Daoy (cell line): ENCODE measurements around the gene ADGRV1. TPM values are rescaled to one million over a fixed set of nuclear protein-coding genes. Genes with fewer than 3 reads are reported as not detected.
A peak's percentile ranks its signal among the peaks of the same experiment; 100 is the strongest.
"Not testable (repeated sequence)": the region's sequence is repeated elsewhere in the genome, so short reads cannot be mapped to it uniquely, and the experiment has no call there.

ENCODE experiments used
- DNase-seq: peaks from one replicate; pipeline ENCODE4 v3.0.0-alpha.2; 2015; ENCODE audit warnings: low read depth
- total RNA-seq: library from RNA; depleted of rRNA; stranded (reverse); fragments of >200 nt; shearing (Covaris generic); gene quantifications from 2 replicates; pipeline ENCODE4 v1.2.3, GENCODE V29; 2014

The ADGRV1 gene
- total RNA-seq, 1 experiment from 2014 or later = 10.6 TPM

- DNase-seq = no peak
Observed at GRCh38 chr5:91027405-91028139, 469.0 kb downstream of the ADGRV1 start.

- no peak for DNase-seq
Observed at GRCh38 chr5:91028499-91028956, 469.9 kb downstream of the ADGRV1 start.

- DNase-seq = no peak
Observed at GRCh38 chr5:91030521-91031401, 472.2 kb downstream of the ADGRV1 start.

- no peak for DNase-seq
Observed at GRCh38 chr5:91031402-91031752, 472.8 kb downstream of the ADGRV1 start.

GRCh38 chr5:91032125-91032524 is 473.5 kb downstream of the ADGRV1 start:
- DNase-seq = no peak

GRCh38 chr5:91033370-91033769 is 474.8 kb downstream of the ADGRV1 start:
- no peak for DNase-seq

GRCh38 chr5:91038180-91038808 is 479.7 kb downstream of the ADGRV1 start:
- DNase-seq = no peak

GRCh38 chr5:91041132-91041531 is 482.5 kb downstream of the ADGRV1 start:
- DNase-seq = not testable (repeated sequence)

- DNase-seq = no peak
Observed at GRCh38 chr5:91042247-91042935, 483.8 kb downstream of the ADGRV1 start.

GRCh38 chr5:91042936-91043255 is 484.3 kb downstream of the ADGRV1 start:
- DNase-seq = no peak

- no peak for DNase-seq
Observed at GRCh38 chr5:91048073-91048472, 489.5 kb downstream of the ADGRV1 start.

GRCh38 chr5:91049112-91049511 is 490.5 kb downstream of the ADGRV1 start:
- no peak for DNase-seq

- DNase-seq = peak; percentile 51
Observed at GRCh38 chr5:91049800-91050199, 491.2 kb downstream of the ADGRV1 start.

- DNase-seq = not testable (repeated sequence)
Observed at GRCh38 chr5:91052411-91052810, 493.8 kb downstream of the ADGRV1 start.

GRCh38 chr5:91052977-91053740 is 494.6 kb downstream of the ADGRV1 start:
- DNase-seq = no peak

GRCh38 chr5:91053741-91054025 is 495.1 kb downstream of the ADGRV1 start:
- DNase-seq = no peak

GRCh38 chr5:91058155-91058554 is 499.6 kb downstream of the ADGRV1 start:
- DNase-seq = no peak

GRCh38 chr5:91058575-91058974 is 500.0 kb downstream of the ADGRV1 start:
- peak; percentile 45 for DNase-seq

- DNase-seq = peak; percentile 18
Observed at GRCh38 chr5:91059409-91059808, 500.8 kb downstream of the ADGRV1 start.

- DNase-seq = no peak
Observed at GRCh38 chr5:91061094-91061493, 502.5 kb downstream of the ADGRV1 start.

- no peak for DNase-seq
Observed at GRCh38 chr5:91061946-91062562, 503.5 kb downstream of the ADGRV1 start.
